K562 (cell line): ENCODE data around the gene ELOVL2. TPM values are rescaled to one million over a fixed set of nuclear protein-coding genes. Genes with fewer than 3 reads are reported as not detected.

Source experiments
- ATAC-seq: fragments of 200-7000 bp; cut with Tn5 transposase; 3 replicates; pipeline ENCODE4 v1.9.1; 2020; ENCODE audit warnings: moderate library complexity
- BruUV-seq: library from RNA; stranded (reverse); fragments of 400-500 nt; replicated peaks from 2 replicates; lab custom pipeline; 2021; lab: Mats Ljungman, UMichigan
- CTCF ChIA-PET: fragments of 300-600 bp; formaldehyde crosslinking; extraction: SDS; loops from one replicate; lab custom pipeline; 2021; ENCODE audit warnings: low intra/inter-chr PET ratio; lab: Yijun Ruan, JAX
- POLR2A ChIA-PET: fragments of 300-600, 350-650 bp; sonication (Branson Sonifier 250); formaldehyde crosslinking; extraction: SDS; loops from one replicate; lab custom pipeline; 2021; ENCODE audit warnings: antibody characterized with exemption, inconsistent platforms; lab: Yijun Ruan, JAX
- DNase-seq, 4 experiments: peaks; one replicate each; pipeline versions ENCODE4 v3.0.0 to v3.0.0-alpha.2; 2011 to 2018; ENCODE audit warnings: low spot score in 3 of 4, mixed read lengths in 3 of 4; ENCODE audit errors: extremely low read depth in 1 of 4
- FAIRE-seq: peaks from 2 replicates; lab custom pipeline; 2011; peaks lifted over from hg19 to GRCh38; lab: Jason Lieb, UNC
- H2AFZ ChIP-seq: 2 replicates; pipeline ENCODE4 v1.6.0; 2011; ENCODE audit warnings: low read depth, low read length, control low read depth, inconsistent platforms
- H3K27ac ChIP-seq: fragments of 200-600 bp; 3 replicates; pipeline ENCODE4 v1.8.0; 2011; ENCODE audit warnings: low read depth, mild to moderate bottlenecking, control low read depth, inconsistent platforms, low read length, moderate library complexity, mixed read lengths; ENCODE audit errors: extremely low read depth
- H3K27me3 ChIP-seq, 2 experiments: fragments of 300-600 bp in 1 of 2; 2 replicates in 1 of 2; 3 replicates in 1 of 2; pipeline versions ENCODE4 v1.6.0 to v1.8.0; 2011; ENCODE audit warnings: inconsistent platforms in 2 of 2, low read length in 2 of 2, mild to moderate bottlenecking in 1 of 2, mixed read lengths in 1 of 2, moderate library complexity in 1 of 2; ENCODE audit not compliant: control insufficient read depth in 2 of 2, insufficient read depth in 2 of 2
- H3K36me3 ChIP-seq: fragments of 300-600 bp; 3 replicates; pipeline ENCODE4 v1.8.0; 2011; ENCODE audit warnings: mild to moderate bottlenecking, low read length, inconsistent platforms; ENCODE audit not compliant: control insufficient read depth, insufficient read depth
- H3K4me1 ChIP-seq, 2 experiments: fragments of 200-600 bp in 1 of 2; replicated peaks in 1 of 2; 2 replicates in 1 of 2; 3 replicates in 1 of 2; pipeline versions ENCODE4 v1.5.1 to v1.8.0; 2011; ENCODE audit warnings: inconsistent platforms in 2 of 2, low read length in 2 of 2, mild to moderate bottlenecking in 1 of 2, mixed read lengths in 1 of 2, moderate library complexity in 1 of 2; ENCODE audit not compliant: control insufficient read depth in 2 of 2, insufficient read depth in 2 of 2
- H3K4me2 ChIP-seq: 2 replicates; pipeline ENCODE4 v1.6.1; 2011; ENCODE audit warnings: low read length, control low read depth, inconsistent platforms, mixed read lengths; ENCODE audit not compliant: insufficient read depth
- H3K4me3 ChIP-seq: fragments of 200-600 bp; sonication (generic), shearing (Covaris generic); 2 replicates; pipeline ENCODE4 v1.5.1; 2016; ENCODE audit warnings: control low read depth, inconsistent platforms
- H3K79me2 ChIP-seq: fragments of 200-600 bp; 3 replicates; pipeline ENCODE4 v1.8.0; 2011; ENCODE audit warnings: low read length, inconsistent platforms; ENCODE audit not compliant: control insufficient read depth, insufficient read depth
- H3K9ac ChIP-seq, 2 experiments: 2 replicates each; pipeline versions ENCODE4 v1.6.0 to v1.6.1; 2011; ENCODE audit warnings: low read depth in 2 of 2, low read length in 2 of 2, control low read depth in 1 of 2, inconsistent platforms in 1 of 2, mild to moderate bottlenecking in 1 of 2, mixed read lengths in 1 of 2; ENCODE audit not compliant: insufficient read depth in 1 of 2
- H3K9me1 ChIP-seq: one replicate; pipeline ENCODE4 v1.6.0; 2011; ENCODE audit warnings: inconsistent platforms, mild to moderate bottlenecking, low read length, moderate library complexity; ENCODE audit not compliant: control insufficient read depth, insufficient read depth
- H3K9me3 ChIP-seq: replicated peaks from 2 replicates; pipeline ENCODE4 v1.5.1; 2011; ENCODE audit warnings: low read depth, low read length, inconsistent platforms; ENCODE audit not compliant: control insufficient read depth, insufficient read depth
- H4K20me1 ChIP-seq: replicated peaks from 2 replicates; pipeline ENCODE4 v1.6.1; 2011; ENCODE audit warnings: low read length, inconsistent platforms, mixed read lengths; ENCODE audit not compliant: control insufficient read depth, insufficient read depth
- ELK1 ChIP-seq: sonication (generic); formaldehyde crosslinking; IDR thresholded peaks from 2 replicates; pipeline ENCODE4 v1.8.1; 2022; ENCODE audit warnings: missing genetic modification reagents
- GMEB1 ChIP-seq: fragments of 250-450 bp; sonication (Bioruptor Pico); IDR thresholded peaks from 2 replicates; pipeline ENCODE4 v1.4.0; 2020; ENCODE audit warnings: mild to moderate bottlenecking
- MCM2 ChIP-seq: fragments of 450-650 bp; IDR thresholded peaks from 2 replicates; pipeline ENCODE4 v1.6.1; 2017; ENCODE audit warnings: low read depth, mild to moderate bottlenecking
- NUFIP1 ChIP-seq: fragments of 450-650 bp; IDR thresholded peaks from 2 replicates; pipeline ENCODE4 v1.6.1; 2018; ENCODE audit not compliant: partially characterized antibody
- PHF8 ChIP-seq: fragments of 200-600 bp; sonication (generic); IDR thresholded peaks from 2 replicates; pipeline ENCODE4 v1.6.1; 2012; ENCODE audit warnings: mixed run types, mild to moderate bottlenecking, inconsistent platforms, low read length, moderate library complexity, borderline replicate concordance
- PURB ChIP-seq: sonication (generic); formaldehyde crosslinking; IDR thresholded peaks from 2 replicates; pipeline ENCODE4 v1.9.0; 2021; ENCODE audit warnings: low read depth, mild to moderate bottlenecking, missing genetic modification reagents
- ZBTB1 ChIP-seq: sonication (generic); formaldehyde crosslinking; IDR thresholded peaks from 2 replicates; pipeline ENCODE4 v1.8.1; 2023; ENCODE audit warnings: missing genetic modification reagents, low read depth, mild to moderate bottlenecking, borderline replicate concordance
- ZFP91 ChIP-seq: sonication (generic); formaldehyde crosslinking; IDR thresholded peaks from 2 replicates; pipeline ENCODE4 v1.8.0; 2022; ENCODE audit warnings: mild to moderate bottlenecking, missing genetic modification reagents
- ZNF174 ChIP-seq: fragments of 250-450 bp; sonication (Bioruptor Pico); IDR thresholded peaks from 2 replicates; pipeline ENCODE4 v1.4.0; 2020; ENCODE audit warnings: mild to moderate bottlenecking
- ZNF398 ChIP-seq: fragments of 250-450 bp; sonication (Bioruptor Pico); IDR thresholded peaks from 2 replicates; pipeline ENCODE4 v1.8.0; 2021; ENCODE audit warnings: moderate library complexity, mild to moderate bottlenecking, inconsistent platforms
- ZNF592 ChIP-seq: fragments of 450-650 bp; IDR thresholded peaks from 2 replicates; pipeline ENCODE4 v1.6.1; 2017; ENCODE audit warnings: antibody characterized with exemption, mild to moderate bottlenecking
- WGBS: fragments of 100-300 bp; shearing (Covaris generic); methylation state at CpG from one replicate; pipeline ENCODE4 v1.1.6; 2016; ENCODE audit warnings: low coverage, mixed read lengths; ENCODE audit not compliant: insufficient coverage; ENCODE audit errors: missing lambda C conversion rate; 5-methylcytosine and 5-hydroxymethylcytosine counted together
- in situ Hi-C: fragments of 300-500 bp; cut with MboI; formaldehyde crosslinking; loops from 4 replicates; pipeline ENCODE4 v1.15.0; 2018; ENCODE audit warnings: inconsistent platforms, mixed read lengths
- intact Hi-C: fragments of 100-400 bp; cut with micrococcal nuclease; formaldehyde crosslinking; loops from 2 replicates; pipeline ENCODE4 v1.14.2; 2022
- polyA plus RNA-seq, 8 experiments: library from polyadenylated mRNA; depleted of rRNA in 4 of 8; stranded (reverse) in 5 of 8; unstranded in 3 of 8; fragments of >200 nt; fragmentation: Nextera tagmentation in 2 of 8; fragmentation: Illumina TruSeq in 1 of 8; extraction: Ambion mirVana in 2 of 8; extraction: Trizol in 1 of 8; gene quantifications; 2 replicates each; pipeline versions ENCODE4 v1.2.1 to v1.2.3, GENCODE V29; 2011 to 2014; ENCODE audit warnings: inconsistent platforms in 1 of 8, missing spikeins in 1 of 8
- total RNA-seq, 7 experiments: library from RNA; depleted of rRNA in 6 of 7; stranded (reverse); fragments of >200 nt in 6 of 7; fragmentation: Illumina TruSeq in 2 of 7; extraction: Trizol in 2 of 7; gene quantifications; 2 replicates each; pipeline versions ENCODE4 v1.2.1 to v1.2.3, GENCODE V29; 2011 to 2021; ENCODE audit warnings: low replicate concordance in 1 of 7

ELOVL2 gene
- total and polyA plus RNA-seq, 9 of the 15 experiments (the other 6 are each of a cell fraction or from before 2014, with no cell fraction given) = 0.05 to 0.96 (median 0.31) TPM

GRCh38 chr6:11012295-11012754, 31.8 kb downstream of the ELOVL2 start:
- Histone ChIP-seq H3K9me1 (no peaks in the 10 kb centered on the region), H3K4me3 (no peak overlapping the region), H4K20me1 (no peaks in the 10 kb centered on the region), H3K36me3 (no peaks in the 10 kb centered on the region), H3K4me2 (no peak overlapping the region), H3K27me3 (peaks cover 13 to 18% of the 10 kb centered on the region in 2 experiments; a peak in 4 of 5 replicates), H3K9ac (no peak overlapping the region), H3K4me1 (peaks cover 0 to 5% of the 10 kb centered on the region in 2 experiments; a peak in 2 of 5 replicates), H3K79me2 (no peaks in the 10 kb centered on the region), H3K9me3 (no peaks in the 10 kb centered on the region), H3K27ac (no peak overlapping the region), H2AFZ (no peak overlapping the region)
- CTCF ChIA-PET = no interaction called here
- POLR2A ChIA-PET = interaction anchor here (0.6 to 1.5 kb wide), 3 partner anchors 9 to 317 kb away, joined by 3 to 5 read pairs (median 3); no protein-coding TSS in a partner anchor
- 1% methylated on average over 5 of the region's 5 CpGs for WGBS
- ATAC-seq (no peak), FAIRE-seq (no peak), DNase-seq (no peak)
- in situ Hi-C loops = no loop called here
- no TSS peak for BruUV-seq
- intact Hi-C loops = no loop called here
- TF ChIP-seq PHF8 (no peak), ZFP91 (no peak), ZBTB1 (CRISPR knock-in tag) (no peak), ZNF592 (no peak), PURB (no peak), ELK1 (no peak), GMEB1 (no peak), NUFIP1 (no peak), ZNF398 (CRISPR knock-in tag) (no peak), MCM2 (no peak), ZNF174 (CRISPR knock-in tag) (no peak)
